NCI-H128 (cell line): Measurements from ENCODE around the gene MRFAP1L1.

ENCODE experiments used
- DNase-seq: peaks from one replicate; lab custom pipeline; 2025; ENCODE audit not compliant: unreplicated experiment; lab: John Stamatoyannopoulos, UW

Gene MRFAP1L1

DNA sequence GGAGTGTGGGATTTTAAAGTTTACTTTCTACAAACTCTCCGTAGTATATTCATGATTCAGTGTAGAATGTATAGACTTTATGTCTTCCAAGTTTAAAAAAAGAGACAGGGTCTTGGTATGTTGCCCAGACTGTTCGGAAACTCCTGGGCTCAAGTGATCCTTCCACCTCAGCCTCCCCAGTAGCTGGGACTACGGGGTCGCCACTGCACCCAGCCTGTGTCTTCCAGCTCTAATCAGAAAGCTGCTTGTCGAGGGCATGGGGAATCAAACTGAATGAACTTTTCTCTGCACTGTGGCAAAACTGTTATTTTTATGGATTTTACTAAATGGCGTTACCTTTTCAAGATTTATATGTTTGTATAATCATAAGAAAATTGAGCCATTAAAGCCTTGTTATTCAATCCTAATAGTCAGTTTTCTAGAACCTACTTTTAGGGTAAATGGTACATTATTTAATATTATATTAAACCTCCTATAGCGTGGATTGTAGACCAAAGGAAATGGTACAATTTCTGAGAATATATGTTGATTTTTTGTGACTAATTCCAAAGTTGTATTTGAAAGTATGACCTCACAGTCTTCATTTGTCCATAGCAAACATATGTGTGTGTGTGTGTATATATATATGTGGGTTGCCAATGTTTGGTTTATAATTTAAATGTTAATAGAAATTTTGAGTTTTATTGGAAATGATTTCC, 7.4 kb upstream of the MRFAP1L1 start:
- no peak for DNase-seq

DNA sequence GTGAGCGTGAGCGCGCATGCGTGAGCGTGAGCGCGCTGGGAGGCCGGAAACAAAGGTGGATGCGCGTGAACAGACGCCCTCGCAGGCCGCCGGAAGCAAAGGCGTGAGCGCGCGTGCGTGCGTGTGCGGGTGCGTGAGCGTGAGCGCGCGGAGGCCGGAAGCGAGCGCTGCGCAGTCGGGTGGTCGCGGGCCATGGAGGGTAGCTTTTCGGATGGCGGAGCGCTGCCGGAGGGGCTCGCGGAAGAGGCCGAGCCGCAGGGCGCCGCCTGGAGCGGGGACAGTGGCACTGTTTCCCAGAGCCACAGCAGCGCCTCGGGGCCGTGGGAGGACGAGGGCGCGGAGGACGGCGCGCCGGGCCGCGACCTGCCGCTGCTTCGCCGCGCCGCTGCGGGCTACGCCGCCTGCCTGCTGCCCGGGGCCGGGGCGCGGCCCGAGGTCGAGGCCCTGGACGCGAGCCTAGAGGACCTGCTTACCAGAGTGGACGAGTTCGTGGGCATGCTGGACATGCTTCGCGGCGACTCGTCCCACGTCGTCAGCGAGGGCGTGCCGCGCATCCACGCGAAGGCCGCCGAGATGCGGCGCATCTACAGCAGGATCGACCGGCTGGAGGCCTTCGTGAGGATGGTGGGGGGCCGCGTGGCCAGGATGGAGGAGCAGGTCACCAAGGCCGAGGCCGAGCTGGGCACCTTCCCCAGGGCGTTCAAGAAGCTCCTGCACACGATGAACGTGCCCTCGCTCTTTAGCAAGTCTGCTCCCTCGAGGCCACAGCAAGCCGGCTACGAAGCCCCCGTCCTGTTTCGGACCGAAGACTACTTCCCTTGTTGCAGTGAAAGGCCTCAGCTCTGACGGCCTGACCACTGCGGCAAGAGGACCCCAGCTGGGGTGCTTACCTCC, 6.6 kb upstream of the MRFAP1L1 start, which contains the start of gene BLOC1S4:
TSS of gene BLOC1S4 (plus strand) at position 157 of the 894 bp plus-strand sequence. CDS start at position 193, 36 bp downstream.
- peak; percentile 77 for DNase-seq

DNA sequence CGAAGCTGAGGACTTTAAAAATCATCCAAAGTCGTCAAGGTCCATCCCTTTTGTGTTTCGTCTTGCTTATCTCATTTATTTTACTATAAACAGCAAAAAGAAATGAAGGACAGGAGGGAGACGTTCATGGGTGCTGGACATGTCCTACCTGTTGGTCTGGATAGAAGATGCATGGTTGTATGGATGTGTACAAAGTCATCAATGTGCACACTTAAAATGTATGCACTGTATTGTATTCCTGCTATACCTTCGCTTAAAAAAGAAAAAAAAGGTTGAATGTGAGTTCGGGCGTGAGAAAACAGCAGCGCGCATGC, 6.0 kb upstream of the MRFAP1L1 start:
- DNase-seq: no peak

DNA sequence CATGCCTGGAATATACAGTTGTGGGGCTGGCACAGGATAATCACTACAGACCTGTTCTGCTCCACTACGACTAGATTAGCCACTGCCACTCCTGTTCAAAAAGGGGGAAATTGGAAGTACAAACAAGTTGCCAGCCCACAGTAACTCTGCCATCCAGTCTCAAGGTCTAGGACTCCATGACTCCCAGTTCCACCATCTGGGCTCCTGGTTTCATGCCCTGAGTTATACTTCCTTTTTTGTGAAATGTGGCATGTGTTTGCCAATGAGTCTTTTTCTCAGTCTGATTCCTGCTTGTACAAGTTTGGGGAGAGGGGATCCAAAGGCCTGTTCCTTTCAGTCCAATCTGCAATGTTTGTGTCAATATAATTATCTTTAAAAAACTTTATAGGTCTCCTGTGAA, 5.3 kb upstream of the MRFAP1L1 start:
- DNase-seq: no peak

DNA sequence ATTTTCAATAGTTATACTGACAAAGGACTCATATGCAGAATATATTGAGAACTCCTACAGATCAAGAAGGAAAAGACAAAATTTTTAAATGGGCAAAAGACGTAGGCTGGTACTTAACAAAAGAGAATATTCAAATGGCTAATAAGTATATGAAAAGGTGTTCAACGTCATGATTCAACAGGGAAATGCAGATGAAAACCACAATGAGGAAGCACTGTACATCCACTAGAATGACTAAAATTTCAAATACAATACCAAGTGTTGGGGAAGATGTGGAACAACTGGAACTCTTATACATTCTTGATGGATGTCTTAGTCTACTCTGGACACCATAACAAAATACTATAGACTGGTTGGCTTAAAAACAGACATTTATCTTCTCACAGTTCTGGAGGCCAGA, 1.3 kb upstream of the MRFAP1L1 start:
- no peak for DNase-seq

DNA sequence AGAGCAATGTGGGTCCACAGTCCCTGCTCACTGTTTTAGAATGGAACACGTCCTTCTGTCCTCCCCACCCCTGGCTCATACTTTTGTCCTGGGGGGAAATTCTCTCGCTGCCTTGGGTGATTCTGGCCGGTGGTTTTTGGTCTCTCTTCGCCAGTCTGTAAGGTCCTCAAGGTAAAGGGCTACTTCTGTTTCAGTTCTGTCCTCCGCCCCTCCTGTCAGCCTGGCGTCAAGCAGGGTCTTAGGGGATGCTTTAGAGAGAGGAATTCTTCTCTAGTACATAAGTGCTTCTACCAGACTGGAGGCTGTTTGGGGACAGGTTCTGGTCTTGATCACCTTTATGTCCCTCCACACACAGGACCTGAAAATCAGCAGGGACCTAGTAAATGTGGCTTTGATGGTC, 617 bp upstream of the MRFAP1L1 start:
- DNase-seq: no peak

DNA sequence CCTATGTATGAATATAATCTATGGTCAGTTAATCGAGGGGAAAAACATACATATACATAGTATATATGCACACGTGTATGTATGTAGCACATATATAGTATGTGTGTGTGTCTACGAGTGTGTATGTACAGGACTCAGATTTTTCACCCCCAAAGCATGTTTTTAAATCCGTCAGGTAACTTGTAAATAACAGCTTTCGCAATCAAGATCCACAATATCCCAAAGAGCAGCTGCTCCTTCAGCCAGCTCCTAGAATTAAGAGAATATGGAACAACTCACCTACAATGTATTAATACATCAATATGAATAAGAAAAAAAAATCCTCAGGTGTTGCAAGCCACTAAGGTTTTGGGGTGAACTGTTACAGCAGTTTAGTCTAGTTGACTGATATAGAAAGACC, 3.5 kb downstream of the MRFAP1L1 start:
- no peak for DNase-seq

DNA sequence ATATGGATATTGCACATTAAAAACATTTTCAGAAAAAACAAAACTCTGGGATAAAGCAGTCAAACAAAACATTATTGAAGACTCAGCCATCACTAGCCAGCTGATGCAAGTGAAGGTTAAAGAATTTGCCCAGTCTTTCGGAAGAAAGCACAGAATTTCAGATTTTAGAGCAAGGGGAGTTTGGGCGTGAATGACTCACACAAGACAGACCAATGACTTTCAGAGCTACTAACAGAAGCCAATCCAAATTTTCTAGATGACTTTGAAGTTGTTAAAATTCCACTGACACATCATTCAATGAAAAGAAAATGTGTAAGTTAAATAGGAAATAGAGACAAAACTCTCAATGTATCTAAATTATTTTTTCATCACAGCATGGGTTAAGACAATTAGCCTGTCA, 4.0 kb downstream of the MRFAP1L1 start:
- no peak for DNase-seq

DNA sequence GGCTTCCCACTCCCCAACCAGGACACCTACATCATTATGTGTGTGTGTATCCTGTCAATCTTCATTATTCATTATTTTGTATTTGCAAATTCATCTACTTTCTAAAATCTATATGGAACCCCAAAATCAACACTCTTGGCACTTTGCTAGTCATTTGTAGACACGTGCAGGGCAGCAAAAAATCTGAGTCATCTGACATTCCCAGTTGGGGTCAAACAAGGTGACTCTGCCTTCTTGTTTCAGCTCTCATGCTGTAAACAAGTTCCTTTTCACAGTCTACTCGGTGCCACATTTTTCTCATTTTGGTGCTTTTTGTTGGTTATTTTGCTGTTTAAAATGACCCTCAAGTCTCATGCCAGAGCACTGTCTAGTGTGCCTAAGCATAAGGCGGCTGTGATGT, 5.9 kb downstream of the MRFAP1L1 start:
- no peak for DNase-seq

DNA sequence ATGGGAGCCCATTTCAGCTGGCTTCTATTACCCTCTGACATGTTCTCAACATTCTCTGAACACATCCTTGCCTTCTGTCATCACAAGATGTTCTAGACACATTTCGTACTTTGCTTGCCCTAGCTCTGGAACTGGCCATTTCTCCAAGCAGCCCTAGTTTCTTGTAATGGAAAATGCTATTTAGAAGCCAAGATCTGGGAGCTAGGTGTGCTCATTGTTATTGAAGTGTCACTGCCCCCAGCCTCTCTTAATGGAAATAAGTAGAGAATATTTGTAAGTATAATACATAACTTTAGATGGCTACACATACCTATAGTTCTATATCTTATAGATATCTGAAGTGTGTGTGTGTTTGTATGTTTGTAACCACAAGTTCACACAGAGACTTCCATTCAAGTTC, 6.9 kb downstream of the MRFAP1L1 start:
- DNase-seq: no peak

DNA sequence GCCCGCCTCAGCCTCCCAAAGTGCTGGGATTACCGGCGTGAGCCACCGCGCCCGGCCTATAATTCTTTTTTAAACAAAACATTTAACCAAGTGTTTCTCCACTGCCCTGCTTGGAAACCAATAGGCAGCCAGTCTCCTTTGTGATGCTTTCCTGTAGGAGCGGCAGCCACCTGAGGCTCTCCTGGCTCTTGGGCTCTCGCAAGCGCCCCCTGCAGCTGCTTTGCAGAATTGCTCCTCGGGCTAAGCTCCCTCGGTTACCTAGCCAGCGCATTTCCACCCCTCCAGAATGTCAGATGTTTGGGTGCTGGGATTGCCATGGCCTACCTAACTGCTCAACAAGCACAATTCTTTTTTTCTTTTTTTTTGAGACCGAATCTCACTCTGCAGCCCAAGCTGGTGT, 8.3 kb downstream of the MRFAP1L1 start:
- no peak for DNase-seq

DNA sequence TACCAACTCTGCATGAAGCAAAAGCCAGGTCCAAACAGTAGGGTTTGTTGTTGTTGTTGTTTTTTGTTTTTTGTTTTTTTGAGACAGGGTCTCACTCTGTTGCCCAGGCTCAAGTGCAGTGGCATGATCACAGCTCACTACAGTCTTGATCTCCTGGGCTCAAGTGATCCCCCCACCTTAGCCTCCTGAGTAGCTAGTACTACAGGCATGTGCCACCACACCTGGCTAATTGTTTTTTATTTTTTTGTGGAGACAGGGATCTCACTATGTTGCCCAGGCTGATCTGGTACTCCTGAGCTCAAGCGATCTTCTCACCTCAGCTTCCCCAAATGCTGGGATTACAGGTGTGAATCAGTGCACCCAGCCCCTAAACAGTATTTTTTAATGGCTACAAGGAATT, 9.8 kb downstream of the MRFAP1L1 start:
- no peak for DNase-seq

DNA sequence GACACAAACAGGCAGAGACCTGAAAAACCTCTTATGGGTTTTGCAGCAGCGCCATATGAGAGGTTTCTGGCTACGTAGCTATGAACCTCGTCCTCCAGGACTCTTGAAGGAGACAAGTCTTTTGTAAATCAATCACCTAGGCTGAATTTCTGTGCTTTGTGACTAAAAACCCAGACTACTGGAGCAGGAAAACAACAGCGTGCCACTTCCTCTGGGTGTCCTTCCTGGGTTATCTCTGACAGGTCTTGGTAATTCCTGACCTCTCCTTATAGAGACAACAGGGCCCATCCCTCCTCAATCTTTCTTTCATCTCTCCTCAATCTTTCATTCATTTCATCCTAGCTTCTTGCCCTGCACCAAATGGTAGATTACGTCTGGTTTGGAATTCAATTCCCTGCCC, 10.3 kb downstream of the MRFAP1L1 start:
- no peak for DNase-seq

DNA sequence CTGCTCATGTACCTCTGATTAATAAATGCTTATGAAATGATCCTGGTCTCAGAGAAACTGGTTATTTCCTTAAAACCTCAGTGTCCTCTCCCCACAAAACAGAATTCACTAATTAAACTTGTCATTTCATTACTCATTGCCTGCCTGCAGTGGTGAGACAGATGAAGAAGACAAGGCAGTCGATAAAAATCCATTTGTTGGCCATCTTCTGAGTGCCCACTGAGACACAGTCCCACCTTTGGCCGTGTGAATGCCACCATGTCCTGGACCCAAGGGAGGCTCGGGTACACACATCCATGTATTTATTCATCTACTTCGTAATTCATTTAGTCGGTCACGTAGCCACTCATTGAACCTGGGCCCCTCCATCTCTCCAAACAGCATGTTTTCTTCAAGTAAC, 12.5 kb downstream of the MRFAP1L1 start:
- no peak for DNase-seq

DNA sequence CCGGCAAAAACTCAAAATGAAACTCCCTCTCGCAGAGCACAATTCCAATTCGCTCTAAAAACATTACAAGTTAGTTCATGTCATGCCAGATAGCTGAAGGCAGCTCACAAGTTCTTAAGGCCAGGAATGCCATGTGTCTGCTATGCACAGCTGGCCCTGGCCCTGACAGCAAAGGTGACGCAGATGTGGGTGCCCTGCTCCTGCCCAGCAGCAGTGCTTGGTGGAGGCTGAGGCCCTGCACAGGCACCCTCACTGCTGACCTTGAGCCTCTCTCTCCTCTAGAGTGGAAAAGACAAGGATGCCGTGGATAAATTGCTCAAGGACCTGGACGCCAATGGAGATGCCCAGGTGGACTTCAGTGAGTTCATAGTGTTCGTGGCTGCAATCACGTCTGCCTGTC, 13.1 kb downstream of the MRFAP1L1 start:
- DNase-seq: no peak

DNA sequence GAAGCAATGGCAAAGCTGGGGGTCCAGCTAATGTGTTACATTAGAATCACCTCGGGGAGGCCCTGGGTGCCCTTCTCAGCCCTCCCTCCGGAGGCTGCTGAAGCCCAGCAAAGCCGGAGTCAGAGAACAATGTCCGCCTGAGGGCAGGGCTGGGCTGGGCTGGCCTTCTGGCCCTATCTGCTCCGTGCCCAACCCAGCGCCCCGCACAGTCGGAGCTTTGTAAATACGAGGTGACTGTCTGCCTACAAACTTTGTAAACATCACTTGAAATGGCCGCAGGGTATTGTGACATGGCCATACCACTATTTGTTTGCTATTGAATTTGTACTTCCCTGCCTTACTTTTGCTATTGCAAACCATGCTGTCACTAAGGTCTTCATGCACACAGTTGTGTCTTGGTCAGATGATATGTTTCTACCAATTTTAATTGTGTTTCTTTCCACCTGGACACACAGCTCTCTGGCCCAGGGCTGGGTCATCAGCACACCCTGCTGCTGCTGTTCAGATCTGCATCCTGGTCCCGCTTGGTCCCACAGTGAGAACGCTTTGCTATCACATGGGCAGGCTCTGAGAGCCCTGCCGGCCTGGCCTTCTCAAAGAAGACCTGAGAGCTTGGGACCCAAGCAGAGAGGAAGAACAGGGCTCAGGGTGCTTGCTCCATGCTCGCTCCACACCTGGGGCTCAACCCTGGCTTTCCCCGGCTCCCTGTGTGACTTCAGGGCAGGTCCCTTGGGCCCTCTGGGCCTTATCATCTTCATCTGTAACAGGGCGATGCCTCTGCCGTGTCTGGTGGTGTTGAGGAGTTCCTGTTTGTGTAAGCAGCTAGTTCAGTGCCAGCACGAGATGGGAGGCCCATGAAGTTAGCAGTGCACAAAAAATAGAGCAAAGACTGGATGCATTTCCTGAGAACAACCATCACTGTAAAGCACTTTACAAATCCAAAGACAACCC, 13.7 kb downstream of the MRFAP1L1 start:
- no peak for DNase-seq

DNA sequence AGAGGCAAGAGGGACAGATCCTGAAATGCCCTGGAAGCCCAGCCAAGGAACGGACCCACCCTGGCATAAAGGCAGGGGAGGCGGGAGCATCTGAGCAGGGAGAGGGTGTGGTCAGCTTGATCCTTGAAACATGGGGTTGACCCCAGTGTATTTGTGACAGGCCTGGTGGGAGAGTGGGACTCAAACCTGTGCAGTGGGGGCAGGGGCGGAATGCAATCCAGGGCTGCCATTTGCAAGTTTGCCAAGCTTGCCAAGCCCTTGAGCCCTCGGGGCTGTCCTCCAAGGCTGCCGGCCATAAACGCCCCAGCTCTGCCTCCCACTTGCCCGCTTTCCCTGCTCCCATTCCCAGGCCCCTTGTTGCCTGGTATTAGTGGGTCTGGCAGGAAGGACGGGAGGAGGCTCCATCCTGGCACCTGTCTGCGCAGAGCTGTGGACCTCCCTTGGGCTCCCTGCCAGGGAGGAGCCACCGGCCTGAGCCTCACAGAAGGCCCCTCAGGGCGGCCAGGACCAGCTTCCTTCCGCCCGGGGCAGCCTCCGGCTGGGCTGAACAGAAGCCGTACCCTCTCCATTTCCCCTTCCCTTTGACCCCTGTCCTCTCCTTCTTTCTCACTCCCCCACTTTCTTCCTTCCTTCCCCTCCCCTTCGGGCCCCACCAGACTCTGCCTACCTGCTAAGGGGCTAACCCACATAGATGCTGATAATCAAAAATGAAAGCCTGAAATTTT, 15.3 kb downstream of the MRFAP1L1 start:
- DNase-seq: no peak

DNA sequence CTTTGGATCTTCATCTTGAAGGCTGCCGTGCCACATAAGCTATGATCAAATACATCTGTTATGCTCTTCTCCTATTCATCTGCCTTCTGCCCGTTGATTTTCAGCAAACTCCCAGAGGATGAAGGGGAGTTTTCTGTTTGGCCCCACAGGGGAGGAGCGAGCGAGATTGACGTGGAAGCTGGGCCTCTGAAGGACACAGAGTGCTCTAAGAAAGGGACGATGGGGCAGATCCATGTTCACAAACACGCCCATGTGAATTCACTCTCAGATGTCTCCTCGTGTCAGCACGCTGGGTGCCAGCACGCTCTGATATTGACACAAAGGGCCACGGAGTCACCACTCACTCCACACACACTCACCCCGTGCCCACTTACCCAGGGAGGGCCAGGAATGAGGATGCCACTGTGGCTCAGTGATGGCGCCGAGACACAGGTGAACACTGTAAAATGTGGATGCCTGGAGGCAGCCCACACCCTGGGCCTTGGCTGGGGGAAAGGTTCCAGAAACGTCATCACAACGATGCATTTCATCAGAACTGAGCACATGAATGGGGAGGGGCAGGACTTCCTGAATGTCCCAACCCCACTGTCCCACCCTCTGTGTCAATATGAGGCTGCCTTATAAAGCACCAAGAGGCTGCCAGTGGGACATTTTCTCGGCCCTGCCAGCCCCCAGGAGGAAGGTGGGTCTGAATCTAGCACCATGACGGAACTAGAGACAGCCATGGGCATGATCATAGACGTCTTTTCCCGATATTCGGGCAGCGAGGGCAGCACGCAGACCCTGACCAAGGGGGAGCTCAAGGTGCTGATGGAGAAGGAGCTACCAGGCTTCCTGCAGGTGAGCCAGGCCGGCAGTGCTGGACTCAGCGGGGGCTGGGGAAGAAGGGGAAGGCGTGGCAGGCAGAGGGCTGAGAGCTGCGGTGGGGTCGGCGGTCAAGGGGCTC, 16.2 kb downstream of the MRFAP1L1 start, which contains the start of gene S100P:
TSS of gene S100P (plus strand) at position 648 of the 946 bp plus-strand sequence. CDS start at position 703, 55 bp downstream.
- no peak for DNase-seq

DNA sequence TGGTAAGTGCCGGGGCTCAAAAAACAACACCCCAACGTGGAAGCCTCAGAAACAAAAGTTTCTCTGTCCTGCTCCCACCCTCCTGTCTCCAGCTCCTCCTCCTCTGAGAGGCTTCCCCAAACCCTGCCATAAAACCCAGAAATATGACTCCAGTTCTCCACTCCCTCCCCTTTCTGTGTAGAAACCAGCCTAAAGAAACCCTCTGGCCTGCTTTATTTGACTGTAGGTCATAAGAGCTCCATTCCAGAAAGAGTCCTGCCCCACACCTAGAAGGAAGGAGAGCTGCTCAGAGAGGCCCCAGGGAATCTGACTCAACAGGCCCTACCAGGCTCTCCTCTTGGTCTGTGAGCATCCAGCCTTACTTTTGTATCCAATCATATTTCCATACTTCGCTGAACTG, 16.9 kb downstream of the MRFAP1L1 start:
- DNase-seq: no peak

DNA sequence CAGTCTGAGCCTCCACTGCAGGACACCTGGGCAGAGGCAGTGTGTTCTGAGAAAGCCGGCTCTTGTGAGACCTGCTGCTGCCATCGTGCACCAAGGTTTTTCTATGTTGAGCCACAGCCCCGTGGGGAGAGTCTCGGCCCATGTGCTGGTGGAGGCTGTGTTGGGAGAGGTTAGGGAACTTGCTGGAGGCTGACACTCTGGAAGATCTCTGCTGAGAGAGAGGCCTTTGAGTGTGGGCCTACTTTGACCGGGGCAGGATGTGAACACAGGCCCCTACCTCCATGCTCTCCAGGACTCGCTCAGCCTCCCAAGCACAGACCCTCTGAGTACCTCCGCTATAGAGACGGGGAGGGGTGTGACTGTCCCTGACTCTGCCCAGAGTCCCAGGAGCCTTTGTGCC, 17.3 kb downstream of the MRFAP1L1 start:
- no peak for DNase-seq
